SK-N-SH (cell line): ENCODE measurements around the gene TMEM164.

ENCODE experiments used
- CHD2 ChIP-seq: fragments of 150-350 bp; IDR thresholded peaks from 2 replicates; pipeline ENCODE4 v1.6.1; 2018; ENCODE audit warnings: low read length; ENCODE audit not compliant: partially characterized antibody
- EP300 ChIP-seq, 2 experiments: IDR thresholded peaks; 2 replicates each; pipeline versions ENCODE4 v1.4.0 to v1.6.1; 2012; ENCODE audit warnings: borderline replicate concordance in 1 of 2, low read depth in 1 of 2, low read length in 1 of 2
- FOSL2 ChIP-seq: IDR thresholded peaks from 2 replicates; pipeline ENCODE4 v1.4.0; 2012; ENCODE audit warnings: low read depth, mild to moderate bottlenecking, moderate library complexity, borderline replicate concordance
- GATA2 ChIP-seq: sonication (generic); formaldehyde crosslinking; IDR thresholded peaks from 2 replicates; pipeline ENCODE4 v1.5.0; 2020; ENCODE audit warnings: mild to moderate bottlenecking, missing genetic modification reagents
- MEF2A ChIP-seq: IDR thresholded peaks from 2 replicates; pipeline ENCODE4 v1.4.0; 2012; ENCODE audit warnings: low read depth, borderline replicate concordance
- NRF1 ChIP-seq: IDR thresholded peaks from 2 replicates; pipeline ENCODE4 v1.6.1; 2012; ENCODE audit warnings: low read depth, mild to moderate bottlenecking, low read length
- POLR2AphosphoS5 ChIP-seq: IDR thresholded peaks from 2 replicates; pipeline ENCODE4 v1.6.1; 2012; ENCODE audit warnings: low read depth, low read length
- RXRA ChIP-seq: IDR thresholded peaks from 2 replicates; pipeline ENCODE4 v1.4.0; 2012; ENCODE audit warnings: low read depth, mild to moderate bottlenecking, borderline replicate concordance
- TAF1 ChIP-seq: IDR thresholded peaks from 2 replicates; pipeline ENCODE4 v1.6.1; 2012; ENCODE audit warnings: low read depth, mild to moderate bottlenecking, low read length, moderate library complexity, borderline replicate concordance
- TCF12 ChIP-seq: IDR thresholded peaks from 2 replicates; pipeline ENCODE4 v1.4.0; 2012
- TF ChIP-seq, protein P1 (sequence below): fragments of 200-600 bp; sonication (generic); IDR thresholded peaks from 2 replicates; pipeline ENCODE4 v1.6.1; 2017; ENCODE audit warnings: antibody characterized with exemption, mild to moderate bottlenecking, moderate library complexity
- TF ChIP-seq, protein P2 (sequence below): fragments of 150-350 bp; IDR thresholded peaks from 2 replicates; pipeline ENCODE4 v1.6.1; 2017; ENCODE audit warnings: antibody characterized with exemption, low read length, low read depth, borderline replicate concordance
- TF ChIP-seq, protein P3 (sequence below): IDR thresholded peaks from 2 replicates; pipeline ENCODE4 v1.4.0; 2012; ENCODE audit warnings: low read depth
- TF ChIP-seq, protein P4 (sequence below): IDR thresholded peaks from 2 replicates; pipeline ENCODE4 v1.6.1; 2012; ENCODE audit warnings: mild to moderate bottlenecking, low read depth, low read length, moderate library complexity

DNA sequence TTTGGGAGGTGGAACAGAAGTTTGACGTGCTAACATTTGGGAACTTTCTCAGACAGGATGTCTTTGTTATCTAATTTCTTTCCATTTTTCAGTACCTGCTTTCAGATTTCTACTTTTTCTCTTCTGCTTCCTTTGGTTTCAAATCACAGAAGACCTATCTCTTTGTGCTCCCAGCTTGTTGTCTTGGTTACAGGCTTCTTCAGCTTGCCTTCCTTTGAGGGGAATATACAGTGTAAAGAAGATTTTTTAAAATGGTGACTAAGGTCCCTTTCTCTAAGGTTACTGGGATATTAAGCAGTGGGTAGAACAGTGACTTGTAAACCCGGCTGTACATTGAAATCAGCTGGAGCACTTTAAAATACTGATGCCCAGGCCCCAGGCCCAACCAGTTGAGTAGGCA lies 48.0 kb downstream of the TMEM164 start:
- TF ChIP-seq, protein P1, sequence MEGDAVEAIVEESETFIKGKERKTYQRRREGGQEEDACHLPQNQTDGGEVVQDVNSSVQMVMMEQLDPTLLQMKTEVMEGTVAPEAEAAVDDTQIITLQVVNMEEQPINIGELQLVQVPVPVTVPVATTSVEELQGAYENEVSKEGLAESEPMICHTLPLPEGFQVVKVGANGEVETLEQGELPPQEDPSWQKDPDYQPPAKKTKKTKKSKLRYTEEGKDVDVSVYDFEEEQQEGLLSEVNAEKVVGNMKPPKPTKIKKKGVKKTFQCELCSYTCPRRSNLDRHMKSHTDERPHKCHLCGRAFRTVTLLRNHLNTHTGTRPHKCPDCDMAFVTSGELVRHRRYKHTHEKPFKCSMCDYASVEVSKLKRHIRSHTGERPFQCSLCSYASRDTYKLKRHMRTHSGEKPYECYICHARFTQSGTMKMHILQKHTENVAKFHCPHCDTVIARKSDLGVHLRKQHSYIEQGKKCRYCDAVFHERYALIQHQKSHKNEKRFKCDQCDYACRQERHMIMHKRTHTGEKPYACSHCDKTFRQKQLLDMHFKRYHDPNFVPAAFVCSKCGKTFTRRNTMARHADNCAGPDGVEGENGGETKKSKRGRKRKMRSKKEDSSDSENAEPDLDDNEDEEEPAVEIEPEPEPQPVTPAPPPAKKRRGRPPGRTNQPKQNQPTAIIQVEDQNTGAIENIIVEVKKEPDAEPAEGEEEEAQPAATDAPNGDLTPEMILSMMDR, result no peak
- TF ChIP-seq CHD2 (no peak), FOSL2 (no peak), EP300 (IDR thresholded peaks at IDR 0.05; ENCODE audit: borderline replicate concordance in 1 of 2, low read depth in 1 of 2, low read length in 1 of 2) (no peak), TCF12 (no peak), TAF1 (no peak), NRF1 (no peak), RXRA (no peak), GATA2 (no peak), POLR2AphosphoS5 (no peak), MEF2A (no peak)
- TF ChIP-seq, protein P2, sequence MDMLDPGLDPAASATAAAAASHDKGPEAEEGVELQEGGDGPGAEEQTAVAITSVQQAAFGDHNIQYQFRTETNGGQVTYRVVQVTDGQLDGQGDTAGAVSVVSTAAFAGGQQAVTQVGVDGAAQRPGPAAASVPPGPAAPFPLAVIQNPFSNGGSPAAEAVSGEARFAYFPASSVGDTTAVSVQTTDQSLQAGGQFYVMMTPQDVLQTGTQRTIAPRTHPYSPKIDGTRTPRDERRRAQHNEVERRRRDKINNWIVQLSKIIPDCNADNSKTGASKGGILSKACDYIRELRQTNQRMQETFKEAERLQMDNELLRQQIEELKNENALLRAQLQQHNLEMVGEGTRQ, result no peak
- TF ChIP-seq, protein P3, sequence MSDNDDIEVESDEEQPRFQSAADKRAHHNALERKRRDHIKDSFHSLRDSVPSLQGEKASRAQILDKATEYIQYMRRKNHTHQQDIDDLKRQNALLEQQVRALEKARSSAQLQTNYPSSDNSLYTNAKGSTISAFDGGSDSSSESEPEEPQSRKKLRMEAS, result no peak
- TF ChIP-seq, protein P4, sequence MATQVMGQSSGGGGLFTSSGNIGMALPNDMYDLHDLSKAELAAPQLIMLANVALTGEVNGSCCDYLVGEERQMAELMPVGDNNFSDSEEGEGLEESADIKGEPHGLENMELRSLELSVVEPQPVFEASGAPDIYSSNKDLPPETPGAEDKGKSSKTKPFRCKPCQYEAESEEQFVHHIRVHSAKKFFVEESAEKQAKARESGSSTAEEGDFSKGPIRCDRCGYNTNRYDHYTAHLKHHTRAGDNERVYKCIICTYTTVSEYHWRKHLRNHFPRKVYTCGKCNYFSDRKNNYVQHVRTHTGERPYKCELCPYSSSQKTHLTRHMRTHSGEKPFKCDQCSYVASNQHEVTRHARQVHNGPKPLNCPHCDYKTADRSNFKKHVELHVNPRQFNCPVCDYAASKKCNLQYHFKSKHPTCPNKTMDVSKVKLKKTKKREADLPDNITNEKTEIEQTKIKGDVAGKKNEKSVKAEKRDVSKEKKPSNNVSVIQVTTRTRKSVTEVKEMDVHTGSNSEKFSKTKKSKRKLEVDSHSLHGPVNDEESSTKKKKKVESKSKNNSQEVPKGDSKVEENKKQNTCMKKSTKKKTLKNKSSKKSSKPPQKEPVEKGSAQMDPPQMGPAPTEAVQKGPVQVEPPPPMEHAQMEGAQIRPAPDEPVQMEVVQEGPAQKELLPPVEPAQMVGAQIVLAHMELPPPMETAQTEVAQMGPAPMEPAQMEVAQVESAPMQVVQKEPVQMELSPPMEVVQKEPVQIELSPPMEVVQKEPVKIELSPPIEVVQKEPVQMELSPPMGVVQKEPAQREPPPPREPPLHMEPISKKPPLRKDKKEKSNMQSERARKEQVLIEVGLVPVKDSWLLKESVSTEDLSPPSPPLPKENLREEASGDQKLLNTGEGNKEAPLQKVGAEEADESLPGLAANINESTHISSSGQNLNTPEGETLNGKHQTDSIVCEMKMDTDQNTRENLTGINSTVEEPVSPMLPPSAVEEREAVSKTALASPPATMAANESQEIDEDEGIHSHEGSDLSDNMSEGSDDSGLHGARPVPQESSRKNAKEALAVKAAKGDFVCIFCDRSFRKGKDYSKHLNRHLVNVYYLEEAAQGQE, result no peak
